ENCODE measurements around the gene KAT7. TPM values are rescaled to one million over a fixed set of nuclear protein-coding genes. Genes with fewer than 3 reads are reported as not detected.

Gene KAT7
- total RNA-seq, 2 experiments from 2014 or later: 79.8 to 80.2 TPM

Other genes starting within 250 kb of the KAT7 start
- not detected for gene NXPH3, start 212.8 kb upstream of the KAT7 start, total RNA-seq
- gene SPOP, start 110.6 kb upstream of the KAT7 start, total RNA-seq: 10 to 100 TPM; 52.2 to 57.8 TPM
- gene SLC35B1, start 80.7 kb upstream of the KAT7 start, total RNA-seq: 10 to 100 TPM; 50.4 TPM
- gene FAM117A, start 24.6 kb upstream of the KAT7 start, total RNA-seq: 10 to 100 TPM; 61.0 to 62.0 TPM
- gene TAC4, start 59.4 kb downstream of the KAT7 start, total RNA-seq: not detected
- gene DLX4, start 180.5 kb downstream of the KAT7 start, total RNA-seq: under 1 TPM; 0.28 TPM
- gene DLX3, start 206.5 kb downstream of the KAT7 start, total RNA-seq: not detected